Activated naive CD8-positive, alpha-beta T cell treated with anti-CD3 and anti-CD28 coated beads, Interleukin-2, amount 50 U/mL, for 16 hours (primary cell): Measurements from ENCODE around the gene GYG2.
"Not testable (repeated sequence)": the region's sequence is repeated elsewhere in the genome, so short reads cannot be mapped to it uniquely, and the experiment has no call there.

Experiments
- DNase-seq: peaks from one replicate; pipeline ENCODE4 v3.0.0-alpha.2; 2020; ENCODE audit warnings: low read depth, low spot score

The GYG2 gene

DNA sequence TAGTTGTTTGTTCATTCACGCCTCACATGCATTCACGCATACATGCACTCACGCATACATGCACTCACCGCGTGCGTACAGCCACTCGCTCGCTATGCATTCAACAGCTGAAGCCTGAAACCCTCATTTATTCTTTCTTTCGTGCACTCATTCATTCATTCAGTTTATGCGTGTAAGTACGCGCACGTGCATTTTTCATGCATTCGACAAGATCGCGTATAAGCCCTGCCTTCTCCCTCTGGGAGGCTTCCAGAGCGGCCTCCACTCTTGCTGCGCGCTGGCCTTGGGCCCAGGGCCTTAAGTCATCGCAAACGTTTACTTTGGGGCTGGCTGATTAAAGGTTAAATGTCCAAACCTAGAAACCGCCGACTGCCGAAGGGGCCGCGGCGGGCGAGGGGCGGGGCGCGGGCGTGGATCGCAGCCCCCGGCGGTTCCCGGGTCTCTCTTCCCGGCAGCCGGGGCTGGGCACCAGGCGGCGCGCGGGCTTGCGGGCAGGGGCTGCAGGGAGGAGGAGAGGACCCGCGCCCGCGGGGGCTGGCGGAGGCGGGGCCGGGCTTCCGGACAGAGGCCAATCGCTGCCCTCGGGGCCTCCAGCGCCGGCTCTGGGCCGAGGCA, at the start of gene GYG2:
GYG2 (plus strand) TSS at position 587 of the 615 bp plus-strand sequence. CDS start 1,259 bp downstream, outside the sequence.
- no peak for DNase-seq

DNA sequence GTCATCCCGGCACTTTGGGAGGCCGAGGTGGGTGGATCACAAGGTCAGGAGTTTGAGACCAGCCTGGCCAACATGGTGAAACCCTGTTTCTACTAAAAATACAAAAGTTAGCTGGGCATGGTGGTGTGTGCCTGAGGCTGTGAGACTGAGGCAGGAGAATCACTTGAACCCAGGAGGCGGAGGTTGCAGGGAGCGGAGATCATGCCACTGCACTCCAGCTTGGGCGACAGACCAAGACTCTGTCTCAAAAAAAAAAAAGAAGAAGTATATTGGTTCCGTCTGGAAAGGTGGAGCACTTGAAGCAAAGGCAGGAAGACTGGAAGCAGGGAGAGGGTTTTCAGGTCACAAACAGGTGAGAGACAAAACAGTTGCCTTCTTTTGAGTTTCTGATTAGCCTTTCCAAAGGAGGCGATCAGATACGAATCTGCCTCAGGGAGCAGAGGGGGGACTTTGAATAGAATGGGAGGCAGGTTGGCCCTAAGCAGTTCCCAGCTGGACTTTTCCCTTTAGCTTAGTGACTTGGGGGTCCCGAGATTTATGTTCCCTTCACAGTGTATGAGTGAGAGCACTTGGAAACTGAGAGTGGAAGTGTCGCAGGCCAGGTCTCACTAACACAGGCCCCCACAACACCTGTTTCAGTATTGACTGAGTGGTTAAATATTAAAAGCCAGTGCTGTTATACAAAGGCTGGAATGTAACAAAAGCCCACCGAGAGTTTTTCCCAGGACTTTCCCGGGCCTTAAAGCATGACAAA, 48.1 kb upstream of the GYG2 start:
- not testable (repeated sequence) for DNase-seq

- no peak for DNase-seq
Observed at GRCh38 chrX:2781226-2781571, 47.5 kb upstream of the GYG2 start.

DNA sequence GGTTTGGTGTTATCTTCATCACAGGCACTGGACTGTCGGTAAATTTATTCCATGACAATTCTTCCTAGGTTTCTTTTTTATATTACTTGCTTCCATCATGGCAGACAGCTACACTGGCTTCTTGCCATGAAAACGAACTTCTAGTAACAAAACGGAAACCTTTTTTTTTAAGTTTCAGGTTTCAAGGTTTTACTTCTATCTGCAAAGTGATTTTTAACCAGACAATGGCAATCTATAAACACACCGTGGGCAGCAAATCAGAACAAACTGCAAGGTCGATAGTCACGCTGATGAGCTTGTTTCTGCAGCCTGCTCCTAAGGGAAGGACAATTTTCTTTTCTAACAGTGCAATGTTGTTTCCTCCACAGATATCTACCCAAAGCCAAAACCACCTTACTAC, 47.0 kb upstream of the GYG2 start:
- DNase-seq: no peak

DNA sequence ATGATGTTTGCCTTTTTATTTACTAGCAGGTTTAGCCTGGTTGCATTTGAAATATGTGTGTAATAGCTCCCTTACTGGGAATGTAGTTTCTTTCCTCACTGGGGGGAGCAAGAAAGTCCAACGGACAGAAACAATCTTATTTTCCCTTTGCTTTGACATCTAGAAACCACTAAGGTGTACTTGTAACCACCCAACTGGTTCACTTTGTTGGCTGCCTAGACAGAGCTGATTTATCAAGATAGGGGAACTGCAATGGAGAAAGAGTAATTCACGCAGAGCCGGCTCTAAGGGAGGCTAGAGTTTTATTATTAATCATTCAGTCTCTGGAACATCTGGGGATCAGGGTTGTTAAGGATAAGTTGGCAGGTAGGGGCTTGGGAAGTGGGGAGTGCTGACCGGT, 46.6 kb upstream of the GYG2 start:
- no peak for DNase-seq

GRCh38 chrX:2782778-2783177, 46.0 kb upstream of the GYG2 start:
- DNase-seq: no peak

- DNase-seq: no peak
Observed at GRCh38 chrX:2784026-2784425, 44.7 kb upstream of the GYG2 start.

- DNase-seq: no peak
Observed at GRCh38 chrX:2785538-2785937, 43.2 kb upstream of the GYG2 start.

GRCh38 chrX:2788980-2789379, 39.8 kb upstream of the GYG2 start:
- no peak for DNase-seq

DNA sequence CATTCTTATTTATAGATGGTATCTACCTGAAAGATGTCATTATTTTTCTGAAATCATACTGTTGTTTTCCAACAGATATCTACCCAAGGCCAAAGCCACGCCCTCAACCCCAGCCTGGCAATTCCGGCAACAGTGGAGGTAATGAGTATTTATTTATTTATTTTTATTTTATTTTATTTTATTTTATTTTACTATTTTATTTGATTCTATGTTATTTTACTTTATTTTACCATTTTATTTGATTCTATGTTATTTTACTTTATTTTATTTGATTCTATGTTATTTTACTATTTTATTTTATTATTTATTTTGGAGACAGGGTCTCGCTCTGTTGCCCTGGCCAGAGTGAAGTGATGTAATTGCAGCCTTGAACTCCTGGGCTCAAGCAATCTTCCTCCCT, 39.2 kb upstream of the GYG2 start:
- no peak for DNase-seq

DNA sequence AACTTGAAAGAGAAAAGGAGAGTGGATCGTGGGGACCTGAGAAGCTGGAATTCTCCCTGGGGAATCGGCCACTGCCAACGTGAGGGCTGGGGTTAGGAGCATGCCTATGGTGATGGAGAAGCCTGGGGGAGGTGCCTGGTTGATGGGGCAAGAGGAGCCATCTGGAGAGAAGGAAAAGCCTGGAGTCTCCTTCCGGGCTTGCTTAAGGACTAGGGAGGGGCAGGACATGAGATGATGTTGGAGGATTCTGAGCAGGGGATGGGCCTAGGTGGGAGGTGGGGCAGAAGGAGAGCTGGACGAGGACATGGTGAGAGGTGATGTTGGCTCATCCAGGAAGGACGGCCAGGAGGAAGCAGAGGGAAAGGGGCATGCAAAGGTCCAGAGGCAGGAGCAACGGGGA, 35.0 kb upstream of the GYG2 start:
- no peak for DNase-seq

DNA sequence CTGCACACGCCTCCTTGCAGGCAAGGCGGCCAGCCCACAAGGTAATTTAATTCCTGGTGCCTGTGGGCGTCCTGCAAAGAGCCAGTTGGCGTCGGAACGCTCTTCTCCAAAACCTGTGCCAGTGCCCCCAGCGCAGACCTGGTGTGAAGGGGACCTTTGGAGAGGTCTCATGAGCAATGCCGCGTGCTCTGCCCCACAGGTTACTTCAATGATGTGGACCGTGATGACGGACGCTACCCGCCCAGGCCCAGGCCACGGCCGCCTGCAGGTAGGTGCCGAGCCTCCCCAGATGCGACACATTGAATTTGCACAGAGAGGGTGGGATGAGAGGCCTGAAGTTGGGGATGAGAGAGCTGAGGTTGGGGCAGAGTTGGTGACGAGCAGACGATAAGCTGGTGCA, 34.4 kb upstream of the GYG2 start:
- DNase-seq: no peak

DNA sequence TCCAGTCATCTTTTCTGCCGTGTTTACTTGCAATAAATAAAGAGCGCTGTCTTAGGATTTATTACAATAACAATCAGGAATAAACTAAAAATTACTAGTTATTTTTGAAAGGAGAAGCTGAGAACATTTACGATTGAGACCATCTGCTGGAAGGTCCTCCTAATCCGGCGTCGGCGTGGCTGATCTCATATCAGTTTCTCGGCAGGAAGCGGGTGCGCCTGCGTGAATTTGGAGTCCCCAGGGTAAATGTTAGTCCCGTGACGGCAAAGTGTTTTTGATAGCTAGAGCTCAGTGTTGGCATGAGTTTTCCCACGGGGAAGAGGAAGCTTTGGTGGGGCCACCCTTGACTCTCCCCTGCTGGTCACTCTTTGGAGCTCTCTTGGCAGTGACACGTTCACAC, 31.9 kb upstream of the GYG2 start:
- DNase-seq: not testable (repeated sequence)

DNA sequence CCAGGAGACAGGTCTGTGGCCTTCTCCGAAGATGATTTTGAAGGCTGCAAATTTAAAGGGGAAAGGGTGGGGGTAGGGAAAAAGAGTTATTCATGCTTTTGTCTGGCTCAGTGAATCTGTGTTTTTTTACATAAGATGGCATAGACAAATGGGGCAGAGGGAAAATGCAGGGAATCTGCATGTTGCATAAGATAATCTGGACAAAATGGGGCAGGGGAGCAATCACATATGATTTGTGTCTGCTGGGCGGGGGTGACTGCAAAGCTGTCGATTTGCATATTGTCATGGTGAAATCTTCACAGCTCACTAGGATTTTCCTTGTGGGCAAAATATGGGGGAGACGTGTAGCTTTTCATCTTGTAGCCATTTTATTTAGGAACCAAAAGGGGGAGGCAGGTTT, 29.4 kb upstream of the GYG2 start:
- DNase-seq: no peak

GRCh38 chrX:2799980-2800379, 28.8 kb upstream of the GYG2 start:
- not testable (repeated sequence) for DNase-seq

- no peak for DNase-seq
Observed at GRCh38 chrX:2801223-2801622, 27.5 kb upstream of the GYG2 start.

DNA sequence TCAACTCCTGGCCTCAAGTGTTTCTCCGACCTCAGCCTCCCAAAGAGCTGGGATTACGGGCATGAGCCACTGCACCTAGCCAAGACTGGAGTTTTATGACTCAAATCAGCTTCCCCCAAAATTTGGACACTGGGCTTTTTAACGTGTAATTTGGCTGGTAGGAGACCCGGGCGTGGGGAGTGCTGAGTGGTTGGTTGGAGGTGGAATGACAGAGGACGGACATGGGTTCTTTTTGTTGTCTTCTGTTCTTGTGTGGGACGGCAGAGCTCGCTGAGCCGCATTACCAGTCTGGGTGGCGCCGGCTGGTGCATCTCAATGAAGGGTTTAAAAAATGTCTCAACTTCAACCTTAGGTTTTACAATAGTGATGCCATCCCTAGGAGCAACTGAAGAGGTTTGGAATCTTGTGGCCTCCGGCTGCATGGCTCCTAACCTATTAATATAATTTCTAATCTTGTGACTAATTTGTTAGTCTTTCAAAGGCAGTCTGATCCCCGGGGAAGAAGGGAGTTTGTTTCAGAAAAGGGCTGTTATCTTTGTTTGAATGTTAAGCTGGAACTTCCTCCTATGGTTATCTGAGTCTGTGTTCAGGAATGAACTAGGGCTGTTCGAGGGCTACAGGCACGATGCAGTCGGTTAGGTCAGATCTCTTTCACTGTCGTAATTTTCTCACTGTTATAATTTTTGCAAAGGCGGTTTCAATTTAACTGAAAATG, 26.2 kb upstream of the GYG2 start:
- not testable (repeated sequence) for DNase-seq

GRCh38 chrX:2803486-2803885, 25.2 kb upstream of the GYG2 start:
- DNase-seq: not testable (repeated sequence)

DNA sequence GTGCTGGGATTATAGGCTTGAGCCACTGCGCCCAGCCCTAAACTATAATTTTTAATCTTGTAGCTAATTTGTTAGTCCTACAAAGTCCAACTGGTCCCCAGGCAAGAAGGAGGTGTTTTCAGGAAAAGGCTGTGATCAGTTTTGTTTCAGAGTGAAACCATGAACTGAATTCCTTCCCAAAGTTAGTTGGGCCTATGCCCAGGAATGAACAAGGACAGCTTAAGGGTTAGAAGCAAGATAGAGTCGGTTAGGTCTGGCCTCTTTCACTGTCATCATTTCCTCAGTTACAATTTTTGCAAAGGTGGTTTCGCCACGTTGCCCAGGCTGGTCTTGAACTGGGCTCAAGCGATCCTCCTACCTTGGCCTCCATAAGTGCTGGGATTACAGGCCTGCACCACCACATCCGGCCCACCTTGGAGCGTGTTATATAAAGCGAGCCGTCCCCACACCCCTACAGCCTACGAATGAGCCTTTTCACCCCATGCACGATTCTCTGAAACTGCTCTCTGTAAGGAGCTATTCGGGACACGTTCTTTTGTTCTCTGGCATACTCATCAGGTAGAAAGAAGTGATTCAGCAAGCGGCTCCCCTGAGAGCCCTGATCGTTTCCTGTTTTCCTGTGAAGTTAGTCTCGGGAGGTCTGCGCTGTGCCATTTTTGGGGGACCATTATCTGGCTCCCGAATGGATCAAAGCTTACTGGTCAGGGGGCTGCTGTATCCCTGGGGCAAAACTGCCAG, 24.5 kb upstream of the GYG2 start:
- DNase-seq: not testable (repeated sequence)

DNA sequence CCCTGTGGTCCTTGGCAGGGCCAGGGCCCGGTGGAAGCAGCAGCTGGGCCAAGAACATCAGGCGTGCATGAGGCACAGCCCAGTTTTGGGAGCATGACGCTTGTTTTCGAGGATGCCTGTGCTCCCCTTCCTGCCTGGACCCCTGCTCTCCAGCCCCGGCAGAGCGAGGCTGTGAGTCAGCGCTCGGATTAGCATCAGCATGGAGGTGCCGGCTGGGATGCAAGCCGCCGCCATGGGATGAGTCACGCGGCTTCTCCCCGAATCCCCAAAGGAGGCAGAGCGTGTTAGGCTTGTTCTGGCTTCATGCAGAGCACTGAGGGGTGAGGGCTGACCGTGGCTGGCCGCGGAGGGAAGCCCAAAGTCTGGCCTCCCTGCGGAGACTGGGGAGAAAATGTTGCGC, 23.9 kb upstream of the GYG2 start:
- DNase-seq: not testable (repeated sequence)

GRCh38 chrX:2811271-2811670, 17.5 kb upstream of the GYG2 start:
- no peak for DNase-seq
